Effector memory CD4-positive, alpha-beta T cell (primary cell): ENCODE measurements around the gene CERCAM.

Experiments used
- DNase-seq, 3 donors: peaks; one replicate each; pipeline ENCODE4 v3.0.0-alpha.2; 2020
- H3K27ac ChIP-seq: 2 replicates; pipeline ENCODE4 v1.7.0; 2013; ENCODE audit warnings: mild to moderate bottlenecking, low read length, moderate library complexity; ENCODE audit not compliant: insufficient read depth, poor library complexity, severe bottlenecking
- H3K27me3 ChIP-seq: replicated peaks from 2 replicates; pipeline ENCODE4 v1.7.0; 2013; ENCODE audit warnings: mild to moderate bottlenecking, low read length; ENCODE audit not compliant: insufficient read depth, control insufficient read depth, poor library complexity, severe bottlenecking
- H3K36me3 ChIP-seq: 2 replicates; pipeline ENCODE4 v1.7.0; 2013; ENCODE audit warnings: mild to moderate bottlenecking, low read length, moderate library complexity; ENCODE audit not compliant: control insufficient read depth, insufficient read depth
- H3K4me1 ChIP-seq: 2 replicates; pipeline ENCODE4 v1.7.0; 2013; ENCODE audit warnings: low read length, mild to moderate bottlenecking; ENCODE audit not compliant: control insufficient read depth, insufficient read depth, poor library complexity, severe bottlenecking
- H3K4me3 ChIP-seq: 2 replicates; pipeline ENCODE4 v1.7.0; 2013; ENCODE audit warnings: low read length, low read depth, mild to moderate bottlenecking; ENCODE audit not compliant: insufficient read depth, poor library complexity, severe bottlenecking
- H3K9me3 ChIP-seq: 2 replicates; pipeline ENCODE4 v1.7.0; 2013; ENCODE audit warnings: mild to moderate bottlenecking, low read length, moderate library complexity; ENCODE audit not compliant: control insufficient read depth

CERCAM gene

GRCh38 chr9:128482186-128482585, 61.5 kb downstream of the CERCAM start:
- H3K4me1 ChIP-seq, result no peaks in the 10 kb centered on the region
- H3K9me3 ChIP-seq, result no peaks in the 10 kb centered on the region
- peaks cover 67% of the 10 kb centered on the region for H3K36me3 ChIP-seq
- no peaks in the 10 kb centered on the region for H3K27me3 ChIP-seq
- H3K27ac ChIP-seq, result no peak overlapping the region
- H3K4me3 ChIP-seq, result no peak overlapping the region
- DNase-seq, result no peak

GRCh38 chr9:128484686-128485413, 64.2 kb downstream of the CERCAM start:
- H3K9me3 ChIP-seq, result no peaks in the 10 kb centered on the region
- no peak for DNase-seq
- no peaks in the 10 kb centered on the region for H3K27me3 ChIP-seq
- H3K27ac ChIP-seq, result no peak overlapping the region
- no peak overlapping the region for H3K4me3 ChIP-seq
- peaks cover 67% of the 10 kb centered on the region for H3K36me3 ChIP-seq
- no peaks in the 10 kb centered on the region for H3K4me1 ChIP-seq

GRCh38 chr9:128485414-128485855, 64.8 kb downstream of the CERCAM start:
- peaks cover 62% of the 10 kb centered on the region for H3K36me3 ChIP-seq
- no peak overlapping the region for H3K27ac ChIP-seq
- no peaks in the 10 kb centered on the region for H3K4me1 ChIP-seq
- H3K4me3 ChIP-seq, result no peak overlapping the region
- H3K27me3 ChIP-seq, result no peaks in the 10 kb centered on the region
- no peak for DNase-seq
- H3K9me3 ChIP-seq, result no peaks in the 10 kb centered on the region

GRCh38 chr9:128486201-128486600, 65.5 kb downstream of the CERCAM start:
- Histone ChIP-seq H3K27ac (no peak overlapping the region), H3K9me3 (no peaks in the 10 kb centered on the region), H3K4me3 (no peak overlapping the region), H3K27me3 (no peaks in the 10 kb centered on the region), H3K4me1 (no peaks in the 10 kb centered on the region), H3K36me3 (peaks cover 62% of the 10 kb centered on the region)
- no peak for DNase-seq
